Left lung (tissue), 10 donors: ENCODE data around the gene NPHP4. TPM values are rescaled to one million over a fixed set of nuclear protein-coding genes. Genes with fewer than 3 reads are reported as not detected.

Source experiments
- ATAC-seq: fragments of 200-7000 bp; cut with Tn5 transposase; one replicate; pipeline ENCODE4 v1.9.1; 2020; ENCODE audit warnings: moderate library complexity
- DNase-seq, 4 donors: peaks; one replicate each; pipeline ENCODE4 v3.0.0-alpha.2; 2013 to 2020
- H3K27ac ChIP-seq, 2 donors: fragments of 200-600 bp; sonication (generic) in 1 of 2; one replicate each; pipeline versions ENCODE4 v1.5.0 to v1.8.0; 2020 to 2021
- H3K27me3 ChIP-seq, 2 donors: fragments of 200-600 bp; sonication (generic) in 1 of 2; one replicate each; pipeline versions ENCODE4 v1.5.0 to v1.8.0; 2020 to 2021
- H3K36me3 ChIP-seq, 2 donors: fragments of 200-600 bp; sonication (generic) in 1 of 2; one replicate each; pipeline versions ENCODE4 v1.5.0 to v1.8.0; 2020 to 2021
- H3K4me1 ChIP-seq, 2 donors: fragments of 200-600 bp; one replicate each; pipeline ENCODE4 v1.8.0; 2021
- H3K4me3 ChIP-seq, 2 donors: fragments of 200-600 bp; sonication (generic) in 1 of 2; one replicate each; pipeline versions ENCODE4 v1.5.0 to v1.8.0; 2020 to 2021; ENCODE audit warnings: mild to moderate bottlenecking in 1 of 2
- H3K9me3 ChIP-seq, 2 donors: fragments of 200-600 bp; sonication (generic) in 1 of 2; one replicate each; pipeline versions ENCODE4 v1.5.0 to v1.8.0; 2020 to 2021
- intact Hi-C, 2 donors: fragments of 100-400 bp; cut with DNase I; formaldehyde crosslinking; loops; one replicate each; pipeline versions ENCODE4 v1.11.2 to v1.14.2; 2022
- polyA plus RNA-seq, 6 donors: library from polyadenylated mRNA; unstranded; fragments of 120-200 nt; gene quantifications; one replicate each; pipeline ENCODE4 v1.2.1, GENCODE V29; 2013; ENCODE audit not compliant: insufficient read length in 6 of 6
- total RNA-seq, 2 donors: library from RNA; stranded (reverse); fragmentation: NEBNext Ultra II Directional; extraction: Animal tissue kit (Norgen Biotek cat#: 25700); gene quantifications; one replicate each; pipeline ENCODE4 v1.2.1, GENCODE V29; 2021
- TF ChIP-seq, protein P1 (sequence below), 2 donors: fragments of 200-600 bp; sonication (generic) in 1 of 2; IDR thresholded peaks; one replicate each; pipeline versions ENCODE4 v1.5.0 to v1.8.0; 2021; ENCODE audit warnings: antibody characterized with exemption in 2 of 2
- donor health status: DM: no; HTN: yes; CAD: no.
- donor health status: DM: no; HTN: no; CAD: no.

Gene NPHP4
- total and polyA plus RNA-seq, 8 donors, result 9.4 to 16.4 (median 10.2) TPM

GRCh38 chr1:5962265-5963105, 29.7 kb downstream of the NPHP4 start:
- intact Hi-C loops, result no loop called here
- TF ChIP-seq, protein P1, sequence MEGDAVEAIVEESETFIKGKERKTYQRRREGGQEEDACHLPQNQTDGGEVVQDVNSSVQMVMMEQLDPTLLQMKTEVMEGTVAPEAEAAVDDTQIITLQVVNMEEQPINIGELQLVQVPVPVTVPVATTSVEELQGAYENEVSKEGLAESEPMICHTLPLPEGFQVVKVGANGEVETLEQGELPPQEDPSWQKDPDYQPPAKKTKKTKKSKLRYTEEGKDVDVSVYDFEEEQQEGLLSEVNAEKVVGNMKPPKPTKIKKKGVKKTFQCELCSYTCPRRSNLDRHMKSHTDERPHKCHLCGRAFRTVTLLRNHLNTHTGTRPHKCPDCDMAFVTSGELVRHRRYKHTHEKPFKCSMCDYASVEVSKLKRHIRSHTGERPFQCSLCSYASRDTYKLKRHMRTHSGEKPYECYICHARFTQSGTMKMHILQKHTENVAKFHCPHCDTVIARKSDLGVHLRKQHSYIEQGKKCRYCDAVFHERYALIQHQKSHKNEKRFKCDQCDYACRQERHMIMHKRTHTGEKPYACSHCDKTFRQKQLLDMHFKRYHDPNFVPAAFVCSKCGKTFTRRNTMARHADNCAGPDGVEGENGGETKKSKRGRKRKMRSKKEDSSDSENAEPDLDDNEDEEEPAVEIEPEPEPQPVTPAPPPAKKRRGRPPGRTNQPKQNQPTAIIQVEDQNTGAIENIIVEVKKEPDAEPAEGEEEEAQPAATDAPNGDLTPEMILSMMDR (IDR thresholded peaks at IDR 0.05), result no peak
- no peak for ATAC-seq

DNA sequence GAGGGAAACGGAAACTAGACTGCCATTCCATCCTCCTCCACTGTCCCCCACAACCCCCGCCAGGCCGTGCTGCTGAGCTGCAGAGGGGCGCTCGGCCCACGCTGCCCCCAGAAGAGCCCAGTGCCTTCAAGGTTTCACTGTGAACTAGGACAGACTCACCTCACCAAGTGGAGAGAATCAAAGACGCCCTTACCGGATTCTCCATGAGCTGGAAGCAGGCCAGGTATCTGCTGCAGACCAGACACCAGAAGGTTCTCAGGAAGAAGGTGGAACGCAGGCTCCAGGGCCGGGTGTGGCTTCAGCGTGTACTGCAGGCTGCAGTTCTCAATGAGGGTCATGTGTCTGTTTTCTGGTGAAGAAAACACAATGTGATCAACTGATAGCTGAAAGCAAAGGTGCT, 30.6 kb downstream of the NPHP4 start:
- H3K9me3 ChIP-seq, result no peaks in the 10 kb centered on the region
- TF ChIP-seq, protein P1 (IDR thresholded peaks at IDR 0.05), result no peak
- DNase-seq, result peak in 1 of 4 donors; percentile 55
- no peaks in the 10 kb centered on the region for H3K27me3 ChIP-seq
- peaks cover 0 to 73% of the 10 kb centered on the region in 2 donors for H3K36me3 ChIP-seq
- ATAC-seq, result no peak
- H3K4me1 ChIP-seq, result no peaks in the 10 kb centered on the region
- intact Hi-C loops, result no loop called here
- no peak overlapping the region for H3K27ac ChIP-seq
- H3K4me3 ChIP-seq, result no peak overlapping the region

More at GRCh38 chr1:5962265-5963105, 29.7 kb downstream of the NPHP4 start:
- no peaks in the 10 kb centered on the region for H3K9me3 ChIP-seq
- no peak overlapping the region for H3K4me3 ChIP-seq
- no peak overlapping the region for H3K27ac ChIP-seq
- no peaks in the 10 kb centered on the region for H3K4me1 ChIP-seq
- DNase-seq, result peak in 1 of 4 donors; percentile 49
- H3K36me3 ChIP-seq, result peaks cover 0 to 75% of the 10 kb centered on the region in 2 donors
- no peaks in the 10 kb centered on the region for H3K27me3 ChIP-seq

DNA sequence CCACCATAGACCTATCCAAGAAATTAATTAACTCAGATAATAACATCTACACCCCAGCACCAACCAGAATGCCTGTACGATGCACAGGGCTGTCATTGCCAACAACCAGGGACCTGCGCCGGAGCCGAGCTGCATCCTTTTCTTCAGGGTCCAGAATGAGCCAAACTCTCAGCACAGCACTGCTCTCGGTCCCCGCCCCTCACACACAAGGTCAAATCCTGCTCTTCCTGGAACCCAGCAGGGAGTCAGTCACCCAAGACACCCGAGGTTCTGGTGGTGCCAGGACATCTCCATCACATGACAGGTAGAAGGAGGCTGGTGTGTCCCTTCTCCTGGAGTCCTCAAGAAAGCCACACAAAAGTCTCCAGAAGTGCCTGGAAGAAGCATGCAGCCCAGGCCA, 31.9 kb downstream of the NPHP4 start:
- ATAC-seq (no peak), DNase-seq (peak in 1 of 4 donors; percentile 27)
- no peaks in the 10 kb centered on the region for H3K9me3 ChIP-seq
- peaks cover 0 to 75% of the 10 kb centered on the region in 2 donors for H3K36me3 ChIP-seq
- TF ChIP-seq, protein P1 (IDR thresholded peaks at IDR 0.05), result no peak
- no peaks in the 10 kb centered on the region for H3K4me1 ChIP-seq
- H3K27me3 ChIP-seq, result no peaks in the 10 kb centered on the region
- no peak overlapping the region for H3K4me3 ChIP-seq
- no peak overlapping the region for H3K27ac ChIP-seq
- intact Hi-C loops, result no loop called here

DNA sequence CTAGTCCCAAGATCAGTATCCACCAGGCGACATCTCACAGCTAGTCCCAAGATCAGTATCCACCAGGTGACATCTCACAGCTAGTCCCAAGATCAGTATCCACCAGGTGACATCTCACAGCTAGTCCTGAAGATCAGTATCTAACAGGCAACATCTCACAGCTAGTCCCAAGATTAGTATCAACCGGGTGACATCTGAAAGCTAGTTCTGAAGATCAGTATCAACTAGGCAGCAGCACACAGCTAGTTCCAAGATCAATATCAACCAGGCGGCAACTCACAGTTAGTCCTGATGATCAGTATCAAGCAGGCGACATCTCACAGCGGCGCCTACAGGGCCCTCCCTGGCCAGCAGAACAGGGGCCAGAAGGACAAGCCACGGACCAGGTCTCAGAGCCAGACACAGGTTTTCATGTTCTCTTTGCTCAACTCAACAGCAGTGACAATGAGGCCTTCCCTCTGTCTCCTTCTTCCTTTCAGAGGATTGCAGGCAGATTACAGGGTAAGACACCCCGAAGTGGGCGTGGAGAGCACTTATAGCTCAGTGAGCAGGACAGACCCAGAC, 32.5 kb downstream of the NPHP4 start:
- TF ChIP-seq, protein P1 (IDR thresholded peaks at IDR 0.05), result no peak
- Histone ChIP-seq H3K4me1 (no peaks in the 10 kb centered on the region), H3K27ac (no peak overlapping the region), H3K36me3 (peaks cover 0 to 77% of the 10 kb centered on the region in 2 donors), H3K4me3 (no peak overlapping the region), H3K27me3 (no peaks in the 10 kb centered on the region), H3K9me3 (no peaks in the 10 kb centered on the region)
- intact Hi-C loops, result no loop called here
- ATAC-seq, result no peak
- peak in 1 of 4 donors; percentile 39 for DNase-seq

DNA sequence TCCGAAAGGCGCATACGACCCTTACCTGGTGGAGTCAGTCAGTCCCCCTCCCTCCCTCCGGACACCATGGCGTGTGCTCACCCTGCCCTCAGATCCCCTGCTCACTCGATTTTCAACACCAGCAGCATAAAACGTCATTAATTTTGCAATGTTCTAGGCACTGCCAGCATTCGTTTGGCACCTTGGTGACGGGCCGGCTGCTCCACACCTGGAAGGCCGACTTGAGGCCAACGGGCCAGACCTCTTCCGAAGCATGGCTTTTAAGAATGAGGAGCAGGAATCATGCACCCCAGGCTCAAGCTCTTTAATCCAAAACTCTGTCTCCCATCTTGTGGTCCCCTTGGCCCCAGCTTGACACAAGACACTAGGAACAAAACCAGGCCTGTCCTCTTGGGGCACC, 33.1 kb downstream of the NPHP4 start:
- H3K4me3 ChIP-seq, result no peak overlapping the region
- no peaks in the 10 kb centered on the region for H3K9me3 ChIP-seq
- H3K36me3 ChIP-seq, result peaks cover 0 to 74% of the 10 kb centered on the region in 2 donors
- DNase-seq (peak in 1 of 4 donors; percentile 26), ATAC-seq (no peak)
- H3K27ac ChIP-seq, result no peak overlapping the region
- H3K27me3 ChIP-seq, result no peaks in the 10 kb centered on the region
- intact Hi-C loops, result no loop called here
- H3K4me1 ChIP-seq, result no peaks in the 10 kb centered on the region
- TF ChIP-seq, protein P1 (IDR thresholded peaks at IDR 0.05), result no peak
